Measurements from ENCODE around the gene TBX6.

TBX6 gene

DNA sequence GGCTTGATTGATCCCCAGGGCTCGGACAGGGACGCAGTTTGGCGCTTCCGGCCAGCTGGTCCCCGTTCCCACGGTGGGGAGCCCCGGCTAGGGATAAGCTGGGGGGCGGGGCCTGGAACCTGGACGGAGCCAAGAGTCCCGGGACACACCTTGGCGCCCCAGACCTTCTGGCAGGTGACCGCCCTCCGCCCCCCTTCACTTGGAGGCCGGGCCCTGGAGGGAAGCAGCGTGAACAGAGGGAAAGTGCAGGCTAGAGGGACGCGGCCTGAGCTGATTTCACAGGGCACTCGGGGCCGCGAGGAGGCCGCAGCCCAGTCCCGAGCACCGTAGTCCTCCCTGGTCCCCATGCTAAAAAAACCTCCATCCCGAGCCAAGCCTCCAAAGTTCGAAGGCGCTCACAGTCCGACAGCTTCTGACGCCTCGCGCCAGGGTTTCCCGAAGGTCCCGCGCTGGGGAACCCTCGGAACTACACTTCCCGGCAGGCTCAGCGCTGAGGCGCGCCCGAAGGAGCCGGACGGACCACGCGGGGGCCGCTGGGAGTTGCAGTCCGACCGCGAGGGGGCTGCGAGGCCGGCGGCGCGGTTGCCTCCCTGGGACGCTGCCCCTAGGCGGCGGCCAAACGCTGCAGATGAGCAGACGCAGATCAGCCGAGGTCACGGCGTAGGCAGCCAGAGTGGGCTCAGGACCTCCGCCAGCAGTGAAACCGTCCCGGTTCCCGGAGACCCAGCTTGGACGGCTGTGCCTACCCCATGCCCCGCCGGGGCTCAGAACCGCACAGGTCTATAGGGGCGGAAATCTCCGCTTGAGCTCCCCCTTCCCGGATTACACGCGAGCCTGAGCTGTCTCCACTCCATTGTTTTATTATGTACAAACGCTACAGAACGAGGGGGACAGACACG is at the start of gene TBX6:
Gene TBX6, minus strand, starts transcription at position 451 of the 899 bp plus-strand sequence. CDS start 731 bp downstream, outside the sequence.
- TF ChIP-seq CTCF (conservative IDR thresholded peaks at IDR 0.05; ENCODE audit: low read depth), result peak; percentile 89
- peak; percentile 86 for DNase-seq (ENCODE audit: low spot score)
- peak within 1 kb of the TSS; percentile 79 for H3K27ac ChIP-seq
- ChIA-PET POLR2A (ENCODE audit: low non-redundant PET) (interaction anchor here (0.6 to 1.4 kb wide), 2 partner anchors 18 to 25 kb away, joined by 3 to 4 read pairs; no protein-coding TSS in a partner anchor), CTCF (interaction anchor here (0.5 to 2.0 kb wide), 14 partner anchors 12 to 1469 kb away, joined by 3 to 16 read pairs (median 4); partner anchors contain the start of gene GDPD3)

DNA sequence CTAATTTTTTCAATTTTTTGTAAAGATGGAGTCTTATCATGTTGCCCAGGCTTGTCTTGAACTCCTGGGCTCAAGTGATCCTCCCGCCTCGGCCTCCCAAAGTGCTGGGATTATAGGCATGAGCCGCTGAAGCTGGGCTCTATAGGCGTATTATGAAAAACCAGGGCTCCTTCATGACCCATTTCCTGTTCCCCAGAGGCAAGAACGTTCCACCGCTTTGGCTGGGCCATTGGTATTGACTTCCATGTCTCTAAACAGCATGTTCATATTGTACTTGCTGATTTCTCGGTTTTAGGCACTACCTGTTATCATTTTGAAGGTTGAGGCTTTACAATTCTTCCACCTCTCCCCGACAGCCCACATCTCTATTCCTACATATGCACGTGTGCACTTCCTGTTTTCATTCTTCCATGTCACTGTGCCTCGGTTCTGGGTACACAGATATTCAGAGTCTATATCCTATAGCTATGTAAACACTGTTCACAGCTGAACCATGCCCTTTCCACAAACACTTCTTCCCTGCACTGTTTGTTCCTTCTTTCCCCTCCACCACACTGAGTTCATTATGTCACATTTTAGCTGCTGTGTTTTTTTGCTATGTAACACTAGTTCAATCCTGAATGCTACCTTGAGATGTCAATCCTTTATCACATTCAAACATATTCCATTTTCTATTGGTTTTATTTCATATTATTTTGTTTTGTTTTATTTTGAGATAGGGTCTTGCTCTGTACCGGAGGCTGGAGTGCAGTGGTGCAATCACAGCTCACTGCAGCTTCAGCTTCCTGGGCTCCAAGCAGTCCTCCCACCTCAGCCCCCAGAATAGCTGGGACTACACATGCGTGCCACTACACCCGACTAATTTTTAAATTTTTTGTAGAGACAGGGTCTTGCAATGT is 48.1 kb upstream of the TBX6 start:
- TF ChIP-seq CTCF (conservative IDR thresholded peaks at IDR 0.05; ENCODE audit: low read depth), result no peak
- ChIA-PET POLR2A (ENCODE audit: low non-redundant PET) (no interaction called here), CTCF (no interaction called here)
- no peak overlapping the region for H3K27ac ChIP-seq
- DNase-seq (ENCODE audit: low spot score), result no peak

- DNase-seq (ENCODE audit: low spot score), result no peak
- no peak for TF ChIP-seq CTCF (conservative IDR thresholded peaks at IDR 0.05; ENCODE audit: low read depth)
- ChIA-PET POLR2A (ENCODE audit: low non-redundant PET) (no interaction called here), CTCF (no interaction called here)
- no peak overlapping the region for H3K27ac ChIP-seq
Measured at GRCh38 chr16:30137897-30138296, 46.2 kb upstream of the TBX6 start.

- no peak for TF ChIP-seq CTCF (conservative IDR thresholded peaks at IDR 0.05; ENCODE audit: low read depth)
- no peak for DNase-seq (ENCODE audit: low spot score)
- ChIA-PET POLR2A (ENCODE audit: low non-redundant PET) (interaction anchor here (0.8 kb wide), 1 partner anchor 431 kb away, joined by 3 read pairs; no protein-coding TSS in a partner anchor), CTCF (interaction anchor here (0.6 kb wide), 2 partner anchors 20 to 25 kb away, joined by 3 read pairs; no protein-coding TSS in a partner anchor)
- no peak overlapping the region for H3K27ac ChIP-seq
Measured at GRCh38 chr16:30136971-30137605, 45.4 kb upstream of the TBX6 start.

DNA sequence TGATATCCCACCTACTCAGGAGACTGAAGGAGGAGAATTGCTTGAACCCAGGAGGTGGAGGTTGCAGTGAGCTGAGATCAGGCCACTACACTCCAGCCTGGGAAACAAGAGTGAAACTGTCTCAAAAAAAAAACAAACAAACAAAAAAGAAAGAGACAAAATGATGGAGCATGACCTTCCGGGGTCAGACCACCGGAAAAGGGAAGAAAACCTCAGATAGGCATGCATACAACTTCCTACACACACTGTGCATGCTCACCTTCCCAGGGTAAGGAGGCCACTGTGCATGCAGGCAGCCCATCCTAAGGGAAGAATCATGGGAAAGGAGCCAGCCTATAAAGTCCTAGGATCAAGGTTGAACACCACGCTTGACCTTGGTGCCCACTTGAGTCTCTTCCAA is 40.9 kb upstream of the TBX6 start:
- POLR2A ChIA-PET (ENCODE audit: low non-redundant PET), result no interaction called here
- H3K27ac ChIP-seq, result no peak overlapping the region
- CTCF ChIA-PET, result no interaction called here
- no peak for DNase-seq (ENCODE audit: low spot score)
- TF ChIP-seq CTCF (conservative IDR thresholded peaks at IDR 0.05; ENCODE audit: low read depth), result no peak

Data from RWPE1 (cell line).